ENCODE measurements around the gene RSKR. TPM values are rescaled to one million over a fixed set of nuclear protein-coding genes. Genes with fewer than 3 reads are reported as not detected.
A peak's percentile ranks its signal among the peaks of the same experiment; 100 is the strongest.

The RSKR gene
- total and polyA plus RNA-seq, 9 of the 15 experiments (the other 6 are each of a cell fraction or from before 2014, with no cell fraction given) = 1.4 to 42.3 (median 16.2) TPM

DNA sequence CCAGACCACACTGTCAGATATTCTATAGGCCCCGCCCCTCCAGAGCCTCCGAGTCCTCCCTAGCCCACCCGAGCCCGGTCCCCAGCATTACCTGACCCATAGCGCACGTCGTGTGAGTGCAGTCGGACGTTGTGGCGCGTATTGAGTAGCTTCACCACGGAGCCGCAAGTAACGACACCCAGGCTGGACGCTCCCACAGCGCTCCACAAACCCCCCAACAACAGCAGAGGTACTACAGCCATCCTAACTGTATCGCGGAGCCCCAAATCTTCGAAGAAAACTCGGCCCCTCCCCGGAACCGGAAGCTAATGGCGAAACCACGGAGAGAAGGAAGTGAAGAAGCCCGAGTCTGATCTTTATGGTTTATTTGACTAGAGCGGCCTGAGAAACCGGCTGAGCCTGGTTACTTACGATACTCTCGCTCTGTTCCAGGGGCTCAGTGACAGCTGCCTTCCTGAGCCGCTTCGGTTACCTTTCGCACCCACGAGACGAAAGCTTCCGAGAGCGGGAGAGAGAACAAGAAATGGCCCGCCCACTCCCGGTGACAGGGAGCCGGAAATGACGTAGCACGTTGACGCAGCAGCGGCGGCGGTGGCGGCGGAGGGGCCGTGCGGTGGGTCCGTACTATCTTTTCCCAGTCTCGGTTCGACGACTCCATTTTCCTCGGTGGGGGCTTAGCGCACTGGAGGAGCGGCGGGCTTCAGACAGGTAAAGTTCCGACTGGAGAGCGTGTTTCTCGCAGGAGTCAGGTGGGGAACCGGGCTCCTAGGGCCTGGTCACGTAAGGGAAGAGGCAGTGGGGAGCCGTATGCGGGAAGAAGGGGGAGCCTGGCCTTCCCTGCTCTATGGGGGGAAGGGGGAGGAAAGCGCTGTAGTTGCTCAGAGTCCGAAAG lies 47.9 kb upstream of the RSKR start, which contains the start of the genes SDF2 and SUPT6H (continued):
- TF ChIP-seq, protein P1, sequence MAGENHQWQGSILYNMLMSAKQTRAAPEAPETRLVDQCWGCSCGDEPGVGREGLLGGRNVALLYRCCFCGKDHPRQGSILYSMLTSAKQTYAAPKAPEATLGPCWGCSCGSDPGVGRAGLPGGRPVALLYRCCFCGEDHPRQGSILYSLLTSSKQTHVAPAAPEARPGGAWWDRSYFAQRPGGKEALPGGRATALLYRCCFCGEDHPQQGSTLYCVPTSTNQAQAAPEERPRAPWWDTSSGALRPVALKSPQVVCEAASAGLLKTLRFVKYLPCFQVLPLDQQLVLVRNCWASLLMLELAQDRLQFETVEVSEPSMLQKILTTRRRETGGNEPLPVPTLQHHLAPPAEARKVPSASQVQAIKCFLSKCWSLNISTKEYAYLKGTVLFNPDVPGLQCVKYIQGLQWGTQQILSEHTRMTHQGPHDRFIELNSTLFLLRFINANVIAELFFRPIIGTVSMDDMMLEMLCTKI (IDR thresholded peaks at IDR 0.05; ENCODE audit: partially characterized antibody) = no peak
- TF ChIP-seq RB1 (IDR thresholded peaks at IDR 0.05; ENCODE audit: low read depth) (peak; percentile 54), NFRKB (IDR thresholded peaks at IDR 0.05; ENCODE audit: low read depth) (peak; percentile 93), ZZZ3 (IDR thresholded peaks at IDR 0.05) (no peak; the same call in 1 of the 2 replicates), TCF3 (CRISPR knock-in tag; IDR thresholded peaks at IDR 0.05) (0 out of 2 replicates have a peak, but pooled peaks have one; percentile 19), RBFOX2 (IDR thresholded peaks at IDR 0.05; ENCODE audit: low read depth, low read length) (peak; percentile 98), ZNF41 (CRISPR knock-in tag; conservative IDR thresholded peaks at IDR 0.05) (no peak), HNRNPLL (IDR thresholded peaks at IDR 0.05; ENCODE audit: low read depth, low read length, poor library complexity, severe bottlenecking) (peak; percentile 91), SIN3A (IDR thresholded peaks at IDR 0.05; ENCODE audit: borderline replicate concordance in 2 of 2, control insufficient read depth in 1 of 2, low read depth in 2 of 2, low read length in 2 of 2) (peak; percentile 79 to 92; a peak in 3 of 4 replicates), CXXC5 (CRISPR knock-in tag; IDR thresholded peaks at IDR 0.05) (peak; percentile 97), ZNF717 (CRISPR knock-in tag; IDR thresholded peaks at IDR 0.05) (no peak), ZNF551 (CRISPR knock-in tag; IDR thresholded peaks at IDR 0.05) (no peak), SMARCA4 (IDR thresholded peaks at IDR 0.05) (peak; percentile 43; the same call in 1 of the 2 replicates)
- TF ChIP-seq, protein P2, sequence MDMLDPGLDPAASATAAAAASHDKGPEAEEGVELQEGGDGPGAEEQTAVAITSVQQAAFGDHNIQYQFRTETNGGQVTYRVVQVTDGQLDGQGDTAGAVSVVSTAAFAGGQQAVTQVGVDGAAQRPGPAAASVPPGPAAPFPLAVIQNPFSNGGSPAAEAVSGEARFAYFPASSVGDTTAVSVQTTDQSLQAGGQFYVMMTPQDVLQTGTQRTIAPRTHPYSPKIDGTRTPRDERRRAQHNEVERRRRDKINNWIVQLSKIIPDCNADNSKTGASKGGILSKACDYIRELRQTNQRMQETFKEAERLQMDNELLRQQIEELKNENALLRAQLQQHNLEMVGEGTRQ (CRISPR knock-in tag; IDR thresholded peaks at IDR 0.05) = no peak
- TF ChIP-seq, protein P3, sequence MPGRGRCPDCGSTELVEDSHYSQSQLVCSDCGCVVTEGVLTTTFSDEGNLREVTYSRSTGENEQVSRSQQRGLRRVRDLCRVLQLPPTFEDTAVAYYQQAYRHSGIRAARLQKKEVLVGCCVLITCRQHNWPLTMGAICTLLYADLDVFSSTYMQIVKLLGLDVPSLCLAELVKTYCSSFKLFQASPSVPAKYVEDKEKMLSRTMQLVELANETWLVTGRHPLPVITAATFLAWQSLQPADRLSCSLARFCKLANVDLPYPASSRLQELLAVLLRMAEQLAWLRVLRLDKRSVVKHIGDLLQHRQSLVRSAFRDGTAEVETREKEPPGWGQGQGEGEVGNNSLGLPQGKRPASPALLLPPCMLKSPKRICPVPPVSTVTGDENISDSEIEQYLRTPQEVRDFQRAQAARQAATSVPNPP (IDR thresholded peaks at IDR 0.05; ENCODE audit: borderline replicate concordance, insufficient read depth, insufficient read length) = no peak
- TF ChIP-seq, protein P4, sequence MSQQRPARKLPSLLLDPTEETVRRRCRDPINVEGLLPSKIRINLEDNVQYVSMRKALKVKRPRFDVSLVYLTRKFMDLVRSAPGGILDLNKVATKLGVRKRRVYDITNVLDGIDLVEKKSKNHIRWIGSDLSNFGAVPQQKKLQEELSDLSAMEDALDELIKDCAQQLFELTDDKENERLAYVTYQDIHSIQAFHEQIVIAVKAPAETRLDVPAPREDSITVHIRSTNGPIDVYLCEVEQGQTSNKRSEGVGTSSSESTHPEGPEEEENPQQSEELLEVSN (IDR thresholded peaks at IDR 0.05; ENCODE audit: borderline replicate concordance in 1 of 2, extremely low read depth in 1 of 2, insufficient read depth in 1 of 2, insufficient read length in 1 of 2, low read depth in 1 of 2, low read length in 1 of 2, poor library complexity in 1 of 2, severe bottlenecking in 1 of 2) = peak; percentile 73 to 87
- TF ChIP-seq, protein P5, sequence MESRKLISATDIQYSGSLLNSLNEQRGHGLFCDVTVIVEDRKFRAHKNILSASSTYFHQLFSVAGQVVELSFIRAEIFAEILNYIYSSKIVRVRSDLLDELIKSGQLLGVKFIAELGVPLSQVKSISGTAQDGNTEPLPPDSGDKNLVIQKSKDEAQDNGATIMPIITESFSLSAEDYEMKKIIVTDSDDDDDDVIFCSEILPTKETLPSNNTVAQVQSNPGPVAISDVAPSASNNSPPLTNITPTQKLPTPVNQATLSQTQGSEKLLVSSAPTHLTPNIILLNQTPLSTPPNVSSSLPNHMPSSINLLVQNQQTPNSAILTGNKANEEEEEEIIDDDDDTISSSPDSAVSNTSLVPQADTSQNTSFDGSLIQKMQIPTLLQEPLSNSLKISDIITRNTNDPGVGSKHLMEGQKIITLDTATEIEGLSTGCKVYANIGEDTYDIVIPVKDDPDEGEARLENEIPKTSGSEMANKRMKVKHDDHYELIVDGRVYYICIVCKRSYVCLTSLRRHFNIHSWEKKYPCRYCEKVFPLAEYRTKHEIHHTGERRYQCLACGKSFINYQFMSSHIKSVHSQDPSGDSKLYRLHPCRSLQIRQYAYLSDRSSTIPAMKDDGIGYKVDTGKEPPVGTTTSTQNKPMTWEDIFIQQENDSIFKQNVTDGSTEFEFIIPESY (CRISPR knock-in tag; IDR thresholded peaks at IDR 0.05) = 0 out of 2 replicates have a peak, but pooled peaks have one; percentile 53
- TF ChIP-seq, protein P6, sequence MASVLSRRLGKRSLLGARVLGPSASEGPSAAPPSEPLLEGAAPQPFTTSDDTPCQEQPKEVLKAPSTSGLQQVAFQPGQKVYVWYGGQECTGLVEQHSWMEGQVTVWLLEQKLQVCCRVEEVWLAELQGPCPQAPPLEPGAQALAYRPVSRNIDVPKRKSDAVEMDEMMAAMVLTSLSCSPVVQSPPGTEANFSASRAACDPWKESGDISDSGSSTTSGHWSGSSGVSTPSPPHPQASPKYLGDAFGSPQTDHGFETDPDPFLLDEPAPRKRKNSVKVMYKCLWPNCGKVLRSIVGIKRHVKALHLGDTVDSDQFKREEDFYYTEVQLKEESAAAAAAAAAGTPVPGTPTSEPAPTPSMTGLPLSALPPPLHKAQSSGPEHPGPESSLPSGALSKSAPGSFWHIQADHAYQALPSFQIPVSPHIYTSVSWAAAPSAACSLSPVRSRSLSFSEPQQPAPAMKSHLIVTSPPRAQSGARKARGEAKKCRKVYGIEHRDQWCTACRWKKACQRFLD (CRISPR knock-in tag; IDR thresholded peaks at IDR 0.05) = peak; percentile 59; the same call in 1 of the 2 replicates

All from K562 (cell line).